Spleen (tissue), 7 donors: ENCODE results near the gene SSR1.

Experiments
- CTCF ChIP-seq, 11 experiments: fragments of 200-600 bp in 7 of 11; fragments of 450-650 bp in 4 of 11; sonication (generic) in 4 of 11; IDR thresholded peaks in 8 of 11; conservative IDR thresholded peaks in 3 of 11; 1 replicate in 7 of 11; 2 replicates in 4 of 11; pipeline versions ENCODE4 v1.4.0 to v1.8.0; 2016 to 2021; ENCODE audit warnings: antibody characterized with exemption in 11 of 11, inconsistent platforms in 4 of 11, mild to moderate bottlenecking in 1 of 11
- POLR2A ChIP-seq, 3 donors: fragments of 450-650 bp; IDR thresholded peaks; one replicate each; pipeline ENCODE4 v1.5.1; 2017; ENCODE audit warnings: antibody characterized with exemption in 3 of 3, mild to moderate bottlenecking in 1 of 3
- donor health status: DM: no; HTN: no; CAD: no; lungs with moderate emphysema.
- donor health status: DM: no; HTN: no; CAD: no.
- donor health status: DM: no; HTN: no; CAD: no.

- no peak for TF ChIP-seq CTCF (IDR thresholded peaks at IDR 0.05 in 8 of 11, conservative IDR thresholded peaks at IDR 0.05 in 3 of 11)
- no peak for TF ChIP-seq POLR2A (IDR thresholded peaks at IDR 0.05)
These were observed 25.0 kb upstream of the SSR1 start for GRCh38 chr6:7338031-7338430.
